ENCODE results near the gene PANX1. TPM values are rescaled to one million over a fixed set of nuclear protein-coding genes. Genes with fewer than 3 reads are reported as not detected.

PANX1 gene
- polyA plus RNA-seq, 1 donor (not counting 4 experiments of a cell fraction or from before 2014, with no cell fraction given) = 58.5 TPM

DNA sequence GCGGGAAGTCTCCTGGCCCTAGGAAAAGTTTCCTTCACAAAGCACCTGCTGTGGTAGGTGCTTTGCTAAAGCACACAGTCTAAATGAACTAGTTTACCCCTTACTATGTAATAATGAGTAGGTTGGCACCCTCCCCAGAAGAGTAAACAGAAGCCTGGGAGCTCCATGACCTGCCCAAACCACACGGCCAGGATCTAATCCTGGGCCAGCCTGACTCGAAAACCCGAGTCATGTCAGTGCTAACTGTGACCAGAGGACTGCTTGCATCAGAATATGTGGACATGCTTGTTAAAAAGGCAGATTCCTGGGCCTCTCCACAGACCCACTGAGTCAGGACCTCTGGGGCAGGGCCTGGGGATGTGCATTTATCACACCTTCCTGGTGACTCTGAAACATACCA is 67.7 kb downstream of the PANX1 start:
- dilution Hi-C loops (cut with MboI; ENCODE audit: extremely low pct_ligation_motif_present, low sequenced_read_pairs) = no loop called here
- H3K79me2 ChIP-seq (ENCODE audit: control insufficient read depth, insufficient read depth, low read length) = no peaks in the 10 kb centered on the region
- no peak overlapping the region for H3K27ac ChIP-seq (ENCODE audit: control insufficient read depth, insufficient read depth, low read length)
- peaks cover 7% of the 10 kb centered on the region for H3K4me1 ChIP-seq (ENCODE audit: control insufficient read depth, extremely low read depth, insufficient read depth, low read length)
- no peak for FAIRE-seq
- H3K9ac ChIP-seq (ENCODE audit: control insufficient read depth, extremely low read depth, insufficient read depth, low read length) = no peak overlapping the region
- H3K36me3 ChIP-seq (ENCODE audit: control insufficient read depth in 2 of 2, extremely low read depth in 1 of 2, insufficient read depth in 2 of 2, low read length in 2 of 2) = no peaks in the 10 kb centered on the region
- H3K27me3 ChIP-seq (ENCODE audit: control insufficient read depth, extremely low read depth, insufficient read depth, low read length) = no peaks in the 10 kb centered on the region
- no peak overlapping the region for H3K4me2 ChIP-seq (ENCODE audit: control insufficient read depth, extremely low read depth, insufficient read depth, low read depth, low read length)
- no peaks in the 10 kb centered on the region for H3K9me1 ChIP-seq (ENCODE audit: control insufficient read depth, extremely low read depth, insufficient read depth, low read length)
- TF ChIP-seq CTCF (optimal IDR thresholded peaks at IDR 0.05 in 1 of 3, IDR thresholded peaks at IDR 0.05 in 1 of 3, conservative IDR thresholded peaks at IDR 0.05 in 1 of 3; ENCODE audit: extremely low read depth in 1 of 3, insufficient read depth in 2 of 3, low read length in 3 of 3) (no peak), EZH2 (IDR thresholded peaks at IDR 0.05; ENCODE audit: low read length) (no peak)
- H2AFZ ChIP-seq (ENCODE audit: control insufficient read depth, low read length) = no peak overlapping the region
- no peaks in the 10 kb centered on the region for H4K20me1 ChIP-seq (ENCODE audit: control insufficient read depth, extremely low read depth, insufficient read depth, low read length)
- no peak for DNase-seq (ENCODE audit: low read depth, low spot score)
- H3K9me3 ChIP-seq (ENCODE audit: control insufficient read depth, low read depth, low read length) = no peaks in the 10 kb centered on the region
- H3K4me3 ChIP-seq (ENCODE audit: control insufficient read depth in 2 of 3, extremely low read depth in 1 of 3, insufficient read depth in 2 of 3, low read depth in 1 of 3, low read length in 3 of 3) = no peak overlapping the region

DNA sequence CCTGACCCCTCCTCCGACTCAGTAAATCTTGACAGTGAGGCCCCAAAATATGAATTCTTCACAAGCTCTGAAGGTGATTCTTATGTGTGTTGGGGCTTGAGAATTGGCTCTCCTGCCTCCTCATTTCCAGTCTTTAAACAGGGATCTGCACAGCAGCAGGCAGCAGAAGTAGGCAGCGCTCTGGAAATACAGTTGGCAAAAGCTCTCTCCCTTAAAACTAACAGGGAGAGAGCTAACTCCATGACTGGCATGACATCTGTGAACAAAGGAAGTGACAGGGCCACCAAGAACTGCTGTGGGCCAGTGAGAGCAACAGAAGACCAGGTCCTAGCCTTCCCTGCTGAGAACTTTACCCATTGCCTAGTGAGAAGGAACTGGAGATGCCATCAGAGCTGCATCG is 70.1 kb downstream of the PANX1 start:
- Histone ChIP-seq H2AFZ (ENCODE audit: control insufficient read depth, low read length) (no peak overlapping the region), H3K9me3 (ENCODE audit: control insufficient read depth, low read depth, low read length) (no peaks in the 10 kb centered on the region), H3K4me3 (ENCODE audit: control insufficient read depth in 2 of 3, extremely low read depth in 1 of 3, insufficient read depth in 2 of 3, low read depth in 1 of 3, low read length in 3 of 3) (no peak overlapping the region), H3K4me2 (ENCODE audit: control insufficient read depth, extremely low read depth, insufficient read depth, low read depth, low read length) (no peak overlapping the region), H3K27ac (ENCODE audit: control insufficient read depth, insufficient read depth, low read length) (no peak overlapping the region), H3K79me2 (ENCODE audit: control insufficient read depth, insufficient read depth, low read length) (no peaks in the 10 kb centered on the region), H3K36me3 (ENCODE audit: control insufficient read depth in 2 of 2, extremely low read depth in 1 of 2, insufficient read depth in 2 of 2, low read length in 2 of 2) (no peaks in the 10 kb centered on the region), H4K20me1 (ENCODE audit: control insufficient read depth, extremely low read depth, insufficient read depth, low read length) (no peaks in the 10 kb centered on the region), H3K27me3 (ENCODE audit: control insufficient read depth, extremely low read depth, insufficient read depth, low read length) (no peaks in the 10 kb centered on the region), H3K9ac (ENCODE audit: control insufficient read depth, extremely low read depth, insufficient read depth, low read length) (no peak overlapping the region), H3K9me1 (ENCODE audit: control insufficient read depth, extremely low read depth, insufficient read depth, low read length) (no peaks in the 10 kb centered on the region), H3K4me1 (ENCODE audit: control insufficient read depth, extremely low read depth, insufficient read depth, low read length) (no peaks in the 10 kb centered on the region)
- TF ChIP-seq EZH2 (IDR thresholded peaks at IDR 0.05; ENCODE audit: low read length) (no peak), CTCF (optimal IDR thresholded peaks at IDR 0.05 in 1 of 3, IDR thresholded peaks at IDR 0.05 in 1 of 3, conservative IDR thresholded peaks at IDR 0.05 in 1 of 3; ENCODE audit: extremely low read depth in 1 of 3, insufficient read depth in 2 of 3, low read length in 3 of 3) (no peak)
- DNase-seq (ENCODE audit: low read depth, low spot score) (no peak), FAIRE-seq (no peak)
- dilution Hi-C loops (cut with MboI; ENCODE audit: extremely low pct_ligation_motif_present, low sequenced_read_pairs) = no loop called here

Data from keratinocyte (primary cell).